Measurements from ENCODE around the gene LAMA3. TPM values are rescaled to one million over a fixed set of nuclear protein-coding genes. Genes with fewer than 3 reads are reported as not detected.

Gene LAMA3
- total RNA-seq, 1 donor = 5.2 TPM

- no peak for TF ChIP-seq CTCF (IDR thresholded peaks at IDR 0.05; ENCODE audit: insufficient read depth, low read depth, low read length)
- peak; percentile 13 for DNase-seq (ENCODE audit: low read depth)
- H3K4me3 ChIP-seq (ENCODE audit: low read depth, low read length) = no peak overlapping the region
Observed at GRCh38 chr18:23977719-23978483, 288.6 kb downstream of the LAMA3 start.

GRCh38 chr18:23981369-23981980, 292.2 kb downstream of the LAMA3 start:
- TF ChIP-seq CTCF (IDR thresholded peaks at IDR 0.05; ENCODE audit: insufficient read depth, low read depth, low read length) = no peak
- no peak overlapping the region for H3K4me3 ChIP-seq (ENCODE audit: low read depth, low read length)
- no peak for DNase-seq (ENCODE audit: low read depth)

GRCh38 chr18:23982155-23983079, 293.2 kb downstream of the LAMA3 start:
- no peak for TF ChIP-seq CTCF (IDR thresholded peaks at IDR 0.05; ENCODE audit: insufficient read depth, low read depth, low read length)
- peak; percentile 63 for DNase-seq (ENCODE audit: low read depth)
- H3K4me3 ChIP-seq (ENCODE audit: low read depth, low read length) = peak overlapping the region; percentile 32

- no peak for TF ChIP-seq CTCF (IDR thresholded peaks at IDR 0.05; ENCODE audit: insufficient read depth, low read depth, low read length)
- H3K4me3 ChIP-seq (ENCODE audit: low read depth, low read length) = no peak overlapping the region
- DNase-seq (ENCODE audit: low read depth) = no peak
Observed at GRCh38 chr18:23983112-23983511, 293.9 kb downstream of the LAMA3 start.

DNA sequence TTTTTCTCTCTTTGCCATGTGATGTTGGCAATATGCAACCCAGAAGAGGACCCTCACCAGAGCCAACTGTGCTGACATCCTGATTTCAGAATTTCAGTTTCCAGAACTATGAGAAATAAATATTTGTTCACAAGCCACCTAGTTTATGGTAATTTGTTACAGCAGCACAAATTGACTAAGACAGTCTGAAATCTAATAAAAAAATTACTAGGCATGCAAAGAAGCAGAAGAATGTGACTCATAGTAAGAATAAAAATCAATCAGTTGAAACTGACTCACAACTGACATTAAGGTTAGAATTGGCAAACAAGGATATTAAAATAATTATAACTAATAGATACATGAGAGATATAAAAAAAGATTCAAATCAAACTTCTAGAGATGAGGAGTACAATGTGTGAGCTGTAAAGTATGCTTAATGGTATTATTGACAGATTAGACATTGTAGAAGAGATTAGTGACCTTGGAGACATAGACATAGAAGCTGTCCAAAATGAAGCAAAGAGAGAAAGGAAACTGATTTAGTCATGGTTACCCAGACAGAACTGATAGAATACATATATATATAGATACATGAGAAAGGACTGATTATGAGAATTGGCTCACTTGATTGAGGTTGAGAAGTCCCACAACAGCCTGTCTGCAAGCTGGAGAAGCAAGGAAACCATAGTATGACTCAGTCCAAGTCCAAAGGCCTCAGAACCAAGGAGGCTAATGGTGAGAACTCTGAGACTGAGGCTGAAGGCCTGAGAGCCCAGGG, 297.5 kb downstream of the LAMA3 start:
- no peak for DNase-seq (ENCODE audit: low read depth)

More for the DNA sequence above, 297.5 kb downstream of the LAMA3 start:
- TF ChIP-seq CTCF (IDR thresholded peaks at IDR 0.05; ENCODE audit: insufficient read depth, low read depth, low read length) = no peak
- no peak overlapping the region for H3K4me3 ChIP-seq (ENCODE audit: low read depth, low read length)
